DMS153 (cell line): ENCODE measurements around the gene MAP3K15.
A peak's percentile ranks its signal among the peaks of the same experiment; 100 is the strongest.

ENCODE experiments used
- DNase-seq: peaks from one replicate; lab custom pipeline; 2025; lab: John Stamatoyannopoulos, UW

MAP3K15 gene

DNA sequence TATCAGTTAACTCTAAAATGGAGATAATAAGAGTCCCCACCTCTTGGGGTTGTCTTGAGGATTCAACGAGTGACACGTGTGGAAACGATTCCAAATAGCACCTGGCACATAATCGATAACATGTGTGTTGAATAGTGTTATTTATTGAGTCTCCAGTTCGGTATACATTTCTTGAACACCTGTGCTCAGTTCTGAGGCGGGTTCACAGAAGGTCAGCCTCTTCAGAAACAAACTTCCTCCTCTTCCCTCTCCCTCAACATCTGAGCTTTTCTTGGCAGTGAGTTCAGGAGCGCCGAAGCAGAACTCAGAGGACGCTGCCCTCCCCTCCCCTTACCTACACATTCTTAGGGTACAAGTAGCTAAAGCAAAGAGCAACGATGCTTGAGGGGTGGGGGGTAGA lies 170.6 kb downstream of the MAP3K15 start:
- no peak for DNase-seq

DNA sequence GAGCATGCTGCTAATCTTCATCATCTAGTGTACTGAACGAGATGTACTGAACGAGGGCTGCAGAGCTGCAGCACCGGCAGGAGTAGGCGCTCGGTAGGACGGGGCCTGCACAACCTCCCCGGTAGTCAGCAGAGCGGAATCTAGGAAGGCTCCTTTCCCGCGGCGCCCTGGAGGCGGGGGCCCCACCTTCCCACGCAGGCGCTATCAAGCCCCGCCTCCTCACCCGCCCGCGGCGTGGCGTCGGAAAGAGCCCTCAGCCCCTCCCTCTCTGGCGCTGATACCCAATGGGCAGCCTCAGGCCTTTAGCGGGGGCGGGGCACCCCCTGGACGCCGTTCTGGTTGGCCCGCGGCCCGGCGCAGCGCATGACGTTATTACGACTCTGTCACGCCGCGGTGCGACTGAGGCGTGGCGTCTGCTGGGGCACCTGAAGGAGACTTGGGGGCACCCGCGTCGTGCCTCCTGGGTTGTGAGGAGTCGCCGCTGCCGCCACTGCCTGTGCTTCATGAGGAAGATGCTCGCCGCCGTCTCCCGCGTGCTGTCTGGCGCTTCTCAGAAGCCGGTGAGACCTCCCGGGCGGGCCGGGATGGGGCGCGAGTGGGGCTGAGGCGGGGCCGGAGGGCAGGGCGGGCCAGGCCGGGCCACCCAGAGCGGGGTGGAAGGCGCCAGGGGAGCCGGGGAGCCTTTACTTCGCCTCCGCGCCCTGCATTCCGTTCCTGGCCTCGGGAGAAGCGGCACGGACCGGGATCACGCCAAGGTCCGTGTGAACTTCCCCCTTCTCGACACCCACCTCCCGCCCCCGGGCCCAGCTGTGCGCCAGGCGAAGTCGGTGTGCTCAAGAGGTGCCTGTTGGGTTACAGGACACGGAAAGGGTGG lies 171.5 kb downstream of the MAP3K15 start, which contains the start of gene PDHA1:
PDHA1 (plus strand) TSS at position 393 of the 874 bp plus-strand sequence; CDS start at position 504, 111 bp downstream.
- DNase-seq: peak; percentile 82

DNA sequence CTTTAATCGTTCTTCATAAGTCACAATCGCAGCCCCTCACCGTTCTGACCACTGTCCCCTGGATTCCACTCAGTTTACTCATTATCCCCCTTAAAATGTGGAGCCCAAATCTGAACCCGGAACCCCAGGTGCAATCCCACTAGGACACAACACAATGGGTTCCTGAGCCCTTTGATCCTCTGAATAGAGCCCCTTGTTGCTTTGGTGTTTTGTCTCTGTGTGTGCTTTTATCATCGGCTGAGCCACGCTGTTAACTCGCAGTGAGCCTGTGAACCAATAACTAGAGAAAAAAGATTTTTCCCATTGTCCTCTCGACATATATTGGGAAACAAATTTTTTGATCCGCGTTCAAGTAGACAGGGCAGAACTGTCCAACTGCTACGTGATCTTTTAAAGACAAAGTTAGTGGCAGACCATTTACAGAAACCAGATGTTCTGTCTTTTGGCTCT lies 172.2 kb downstream of the MAP3K15 start:
- no peak for DNase-seq

DNA sequence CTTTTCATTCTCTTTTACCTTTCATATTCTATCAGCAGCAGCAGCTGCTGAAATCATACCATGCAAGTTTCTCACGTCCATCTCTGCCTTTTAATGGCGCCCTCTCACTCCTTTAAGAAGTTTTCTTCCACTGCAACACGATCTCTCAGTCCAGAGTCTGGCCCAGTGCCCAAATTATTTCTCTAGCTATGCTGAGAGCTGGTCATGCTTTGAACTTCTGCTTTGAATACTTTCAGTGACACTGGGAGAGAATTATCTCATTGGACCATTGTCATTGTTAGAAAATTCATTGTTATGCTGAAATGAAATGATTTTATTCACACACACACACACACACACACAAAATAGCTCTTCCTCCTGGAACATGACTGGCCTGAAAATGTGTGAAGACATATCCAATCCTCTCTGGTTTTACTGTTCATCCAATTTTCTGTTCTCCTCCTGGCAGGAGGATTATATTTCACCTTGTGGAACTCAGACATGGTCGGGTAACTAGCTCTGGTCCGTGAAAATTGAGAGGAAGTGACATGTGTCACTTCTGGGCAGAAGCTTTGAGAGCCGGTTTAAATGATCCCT lies 172.9 kb downstream of the MAP3K15 start:
- no peak for DNase-seq

DNA sequence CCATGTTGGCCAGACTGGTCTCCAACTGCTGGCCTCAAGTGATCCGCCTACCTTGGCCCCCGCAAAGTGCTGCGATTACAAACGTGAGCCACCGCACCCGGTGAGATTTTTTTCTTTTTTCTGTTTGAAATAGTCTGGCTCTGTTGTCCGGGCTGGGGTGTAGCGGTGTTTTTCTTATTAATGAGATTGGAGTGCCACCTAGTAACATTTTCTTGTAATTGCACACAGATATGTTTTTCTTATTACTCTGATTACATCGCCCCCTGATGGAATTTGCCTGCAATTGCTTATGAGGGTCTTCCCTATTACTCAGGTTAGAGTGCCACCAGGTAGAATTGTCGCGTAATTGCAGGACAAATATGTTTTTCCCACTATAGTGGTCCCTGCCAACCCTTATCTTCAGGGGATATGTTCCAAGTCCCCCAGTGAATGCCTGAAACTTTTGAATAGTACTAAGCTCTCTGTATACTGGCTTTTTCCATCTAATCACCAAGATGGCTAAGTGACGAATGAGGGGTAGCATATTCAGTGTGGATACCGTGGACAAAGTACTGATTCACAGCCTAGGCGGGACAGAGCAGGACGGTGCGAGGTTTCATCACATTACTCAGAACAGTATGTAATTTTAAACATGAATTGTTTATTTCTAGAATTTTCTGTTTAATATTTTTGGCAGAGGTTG lies 180.2 kb downstream of the MAP3K15 start:
- DNase-seq: no peak

DNA sequence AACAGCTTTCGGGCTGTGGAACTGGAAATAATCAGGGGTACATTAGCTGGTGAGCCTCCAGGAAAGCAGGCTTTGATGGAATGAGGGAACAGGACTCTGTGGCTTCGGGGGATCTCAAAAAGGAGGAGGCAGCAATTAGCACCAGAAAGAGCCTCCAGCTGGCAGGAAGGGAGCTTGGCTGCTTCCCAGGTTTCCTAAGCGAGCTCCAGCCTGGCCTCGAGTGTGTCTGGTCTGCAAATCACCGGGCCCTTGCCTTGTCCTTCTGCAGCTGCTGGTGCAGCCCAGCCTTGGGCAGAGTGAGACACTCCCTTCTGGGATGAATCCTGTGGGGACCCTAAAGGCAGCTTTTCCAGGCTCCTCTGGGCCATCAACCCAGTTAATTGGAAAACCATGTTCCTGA lies 182.3 kb downstream of the MAP3K15 start:
- no peak for DNase-seq

DNA sequence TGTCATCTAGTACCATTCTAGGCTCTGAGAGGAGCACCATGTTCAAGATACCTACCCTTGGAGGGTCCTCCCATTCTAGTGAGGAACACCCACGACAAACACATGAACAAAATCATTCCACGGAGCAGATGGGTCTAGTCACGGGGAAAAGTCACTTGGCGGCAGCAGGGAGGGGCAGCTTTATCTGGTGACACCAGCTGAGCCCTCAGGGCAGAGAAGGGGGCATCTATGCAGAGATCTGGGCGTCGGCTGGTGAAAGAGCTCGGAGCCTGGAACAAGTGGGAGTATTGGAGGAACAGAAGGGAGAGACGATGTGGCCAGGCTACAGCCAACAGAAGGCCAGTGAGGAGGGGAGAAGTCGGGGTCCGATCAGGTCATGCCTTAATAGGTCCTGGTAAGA lies 183.5 kb downstream of the MAP3K15 start:
- DNase-seq: no peak

DNA sequence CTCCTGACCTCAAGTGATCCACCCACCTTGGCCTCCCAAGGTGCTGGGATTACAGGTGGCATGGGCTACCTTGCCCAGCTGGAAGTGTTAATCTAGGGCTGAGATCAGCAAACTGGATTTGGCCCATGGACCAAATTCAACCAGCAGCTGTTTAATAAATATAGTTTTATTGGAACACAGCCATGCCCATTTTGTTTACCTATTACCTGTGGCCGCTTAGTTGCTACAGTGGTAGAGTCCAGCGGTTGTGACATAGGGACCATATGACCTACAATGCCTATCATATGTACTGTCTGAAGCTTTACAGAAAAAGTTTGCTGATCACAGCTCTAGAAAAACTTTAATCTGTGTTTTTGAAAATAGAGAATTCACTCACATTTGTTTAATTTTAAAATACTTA lies 188.7 kb downstream of the MAP3K15 start:
- no peak for DNase-seq
